ENCODE data around the gene STK11IP. TPM values are rescaled to one million over a fixed set of nuclear protein-coding genes. Genes with fewer than 3 reads are reported as not detected.

The STK11IP gene
- total RNA-seq, 4 donors from 2014 or later = 19.4 to 62.6 (median 51.5) TPM

- DNase-seq = no peak
- Histone ChIP-seq H3K9me3 (no peaks in the 10 kb centered on the region), H3K27me3 (no peaks in the 10 kb centered on the region), H3K4me1 (peaks cover 0 to 6% (median 0%) of the 10 kb centered on the region in 4 donors), H3K4me3 (no peak overlapping the region), H3K27ac (no peak overlapping the region), H3K36me3 (no peaks in the 10 kb centered on the region)
- no peak for TF ChIP-seq POLR2A (IDR thresholded peaks at IDR 0.05)
- TF ChIP-seq CTCF (IDR thresholded peaks at IDR 0.05) = no peak
Observed at GRCh38 chr2:219557791-219558785, 39.6 kb upstream of the STK11IP start.

GRCh38 chr2:219559156-219559915 lies 38.3 kb upstream of the STK11IP start:
- Histone ChIP-seq H3K27ac (no peak overlapping the region), H3K36me3 (no peaks in the 10 kb centered on the region), H3K27me3 (no peaks in the 10 kb centered on the region), H3K4me3 (no peak overlapping the region), H3K4me1 (no peaks in the 10 kb centered on the region), H3K9me3 (no peaks in the 10 kb centered on the region)
- peak in 1 of 3 donors; percentile 31 for DNase-seq
- no peak for TF ChIP-seq CTCF (IDR thresholded peaks at IDR 0.05)
- TF ChIP-seq POLR2A (IDR thresholded peaks at IDR 0.05) = no peak

- TF ChIP-seq CTCF (IDR thresholded peaks at IDR 0.05) (peak in 5 of 6 experiments; percentile 30 to 74 (median 43)), POLR2A (IDR thresholded peaks at IDR 0.05) (no peak)
- no peaks in the 10 kb centered on the region for H3K4me1 ChIP-seq
- H3K27me3 ChIP-seq = no peaks in the 10 kb centered on the region
- DNase-seq = peak in 1 of 3 donors; percentile 44
- H3K36me3 ChIP-seq = no peaks in the 10 kb centered on the region
- no peaks in the 10 kb centered on the region for H3K9me3 ChIP-seq
- H3K27ac ChIP-seq = no peak overlapping the region
- no peak overlapping the region for H3K4me3 ChIP-seq
Observed at GRCh38 chr2:219560037-219560892, 37.4 kb upstream of the STK11IP start.

- Histone ChIP-seq H3K4me3 (no peak overlapping the region), H3K4me1 (no peaks in the 10 kb centered on the region), H3K27ac (no peak overlapping the region), H3K9me3 (no peaks in the 10 kb centered on the region), H3K36me3 (no peaks in the 10 kb centered on the region), H3K27me3 (no peaks in the 10 kb centered on the region)
- no peak for TF ChIP-seq CTCF (IDR thresholded peaks at IDR 0.05)
- no peak for TF ChIP-seq POLR2A (IDR thresholded peaks at IDR 0.05)
- no peak for DNase-seq
Observed at GRCh38 chr2:219560893-219561178, 36.8 kb upstream of the STK11IP start.
